Activated naive CD8-positive, alpha-beta T cell treated with anti-CD3 and anti-CD28 coated beads, Interleukin-2, amount 10 ng/mL, durations not matched to agents 7 days and 5 days (primary cell): ENCODE measurements around the gene TPO. TPM values are rescaled to one million over a fixed set of nuclear protein-coding genes. Genes with fewer than 3 reads are reported as not detected.
"Not testable (repeated sequence)": the region's sequence is repeated elsewhere in the genome, so short reads cannot be mapped to it uniquely, and the experiment has no call there.

Experiments used
- ATAC-seq: fragments of 150-1000 bp; cut with Tn5 transposase; one replicate; pipeline ENCODE4 v1.10.0; 2021; ENCODE audit warnings: low read depth, moderate library complexity
- POLR2A ChIA-PET: fragments of 350-600 bp; sonication (Branson Sonifier 250); formaldehyde crosslinking; loops from one replicate; lab custom pipeline; 2021; ENCODE audit warnings: antibody characterized with exemption; lab: Charles Lee
- DNase-seq: peaks from one replicate; pipeline ENCODE4 v3.0.0; 2021
- H3K27ac Mint-ChIP-seq: one replicate; pipeline ENCODE4 v1.8.0; 2022; ENCODE audit warnings: mild to moderate bottlenecking, mixed read lengths
- H3K27me3 Mint-ChIP-seq: one replicate; pipeline ENCODE4 v1.8.0; 2022; ENCODE audit warnings: mild to moderate bottlenecking, moderate library complexity, mixed read lengths
- H3K36me3 Mint-ChIP-seq: one replicate; pipeline ENCODE4 v1.8.0; 2021; ENCODE audit warnings: mild to moderate bottlenecking, mixed read lengths
- H3K4me1 Mint-ChIP-seq: one replicate; pipeline ENCODE4 v1.8.0; 2021; ENCODE audit warnings: mixed read lengths
- H3K4me3 Mint-ChIP-seq: one replicate; pipeline ENCODE4 v1.8.0; 2022; ENCODE audit warnings: mild to moderate bottlenecking, moderate library complexity, mixed read lengths
- H3K9me3 Mint-ChIP-seq: one replicate; pipeline ENCODE4 v1.8.0; 2021; ENCODE audit warnings: mixed read lengths
- total RNA-seq, 2 experiments: library from RNA; stranded (reverse); gene quantifications; one replicate each; pipeline ENCODE4 v1.2.3, GENCODE V29; 2021

The TPO gene
- total RNA-seq, 2 experiments from 2014 or later: not detected

- no peaks in the 10 kb centered on the region for H3K27me3 Mint-ChIP-seq
- peaks cover 8% of the 10 kb centered on the region for H3K4me1 Mint-ChIP-seq
- POLR2A ChIA-PET: no interaction called here
- ATAC-seq: no peak
- H3K36me3 Mint-ChIP-seq: no peaks in the 10 kb centered on the region
- H3K9me3 Mint-ChIP-seq: peaks cover 9% of the 10 kb centered on the region
- no peak overlapping the region for H3K4me3 Mint-ChIP-seq
- no peak overlapping the region for H3K27ac Mint-ChIP-seq
- DNase-seq: no peak
Observed at GRCh38 chr2:1563084-1563857, 150.0 kb downstream of the TPO start.

GRCh38 chr2:1563943-1564891 lies 151.0 kb downstream of the TPO start:
- Mint-ChIP-seq H3K36me3 (no peaks in the 10 kb centered on the region), H3K4me3 (no peak overlapping the region), H3K27me3 (no peaks in the 10 kb centered on the region), H3K4me1 (peaks cover 8% of the 10 kb centered on the region), H3K27ac (no peak overlapping the region), H3K9me3 (peaks cover 9% of the 10 kb centered on the region)
- ATAC-seq (peak; percentile 50), DNase-seq (no peak)
- POLR2A ChIA-PET: no interaction called here

GRCh38 chr2:1567556-1568344 lies 154.5 kb downstream of the TPO start:
- DNase-seq: no peak
- Mint-ChIP-seq H3K27ac (no peak overlapping the region), H3K4me3 (no peak overlapping the region), H3K9me3 (peaks cover 9% of the 10 kb centered on the region), H3K27me3 (no peaks in the 10 kb centered on the region), H3K36me3 (no peaks in the 10 kb centered on the region), H3K4me1 (peaks cover 8% of the 10 kb centered on the region)
- no peak for ATAC-seq
- POLR2A ChIA-PET: no interaction called here

GRCh38 chr2:1568345-1568668 lies 155.0 kb downstream of the TPO start:
- DNase-seq, H3K27me3 Mint-ChIP-seq, H3K9me3 Mint-ChIP-seq, H3K36me3 Mint-ChIP-seq, H3K4me1 Mint-ChIP-seq, POLR2A ChIA-PET, ATAC-seq, H3K4me3 Mint-ChIP-seq, H3K27ac Mint-ChIP-seq: not testable (repeated sequence)

- H3K9me3 Mint-ChIP-seq: peaks cover 9% of the 10 kb centered on the region
- POLR2A ChIA-PET: no interaction called here
- H3K27ac Mint-ChIP-seq: no peak overlapping the region
- ATAC-seq: no peak
- DNase-seq: no peak
- no peaks in the 10 kb centered on the region for H3K27me3 Mint-ChIP-seq
- H3K4me1 Mint-ChIP-seq: no peaks in the 10 kb centered on the region
- no peaks in the 10 kb centered on the region for H3K36me3 Mint-ChIP-seq
- H3K4me3 Mint-ChIP-seq: no peak overlapping the region
Observed at GRCh38 chr2:1569879-1570450, 156.7 kb downstream of the TPO start.

- POLR2A ChIA-PET: no interaction called here
- H3K27me3 Mint-ChIP-seq: peaks cover 2% of the 10 kb centered on the region
- H3K4me3 Mint-ChIP-seq: no peak overlapping the region
- H3K4me1 Mint-ChIP-seq: no peaks in the 10 kb centered on the region
- H3K36me3 Mint-ChIP-seq: no peaks in the 10 kb centered on the region
- H3K9me3 Mint-ChIP-seq: peaks cover 6% of the 10 kb centered on the region
- H3K27ac Mint-ChIP-seq: no peak overlapping the region
- no peak for DNase-seq
- no peak for ATAC-seq
Observed at GRCh38 chr2:1571477-1572417, 158.5 kb downstream of the TPO start.

- Mint-ChIP-seq H3K4me1 (no peaks in the 10 kb centered on the region), H3K36me3 (no peaks in the 10 kb centered on the region), H3K4me3 (no peak overlapping the region), H3K9me3 (no peaks in the 10 kb centered on the region), H3K27ac (no peak overlapping the region), H3K27me3 (peaks cover 4% of the 10 kb centered on the region)
- no peak for ATAC-seq
- POLR2A ChIA-PET: no interaction called here
- DNase-seq: no peak
Observed at GRCh38 chr2:1572638-1573037, 159.4 kb downstream of the TPO start.

GRCh38 chr2:1577846-1578245 lies 164.6 kb downstream of the TPO start:
- Mint-ChIP-seq H3K9me3 (no peaks in the 10 kb centered on the region), H3K4me3 (no peak overlapping the region), H3K4me1 (no peaks in the 10 kb centered on the region), H3K27ac (no peak overlapping the region), H3K36me3 (no peaks in the 10 kb centered on the region), H3K27me3 (peaks cover 4% of the 10 kb centered on the region)
- DNase-seq: no peak
- no peak for ATAC-seq
- POLR2A ChIA-PET: no interaction called here

GRCh38 chr2:1581257-1581964 lies 168.1 kb downstream of the TPO start:
- H3K9me3 Mint-ChIP-seq, ATAC-seq, H3K36me3 Mint-ChIP-seq, H3K4me1 Mint-ChIP-seq, H3K27ac Mint-ChIP-seq, H3K4me3 Mint-ChIP-seq, POLR2A ChIA-PET, H3K27me3 Mint-ChIP-seq: not testable (repeated sequence)
- peak; percentile 6 for DNase-seq

GRCh38 chr2:1581965-1582625 lies 168.8 kb downstream of the TPO start:
- H3K4me1 Mint-ChIP-seq: no peaks in the 10 kb centered on the region
- H3K9me3 Mint-ChIP-seq: no peaks in the 10 kb centered on the region
- H3K27ac Mint-ChIP-seq: no peak overlapping the region
- DNase-seq (no peak), ATAC-seq (no peak)
- POLR2A ChIA-PET: no interaction called here
- H3K27me3 Mint-ChIP-seq: peaks cover under 1% of the 10 kb centered on the region
- no peaks in the 10 kb centered on the region for H3K36me3 Mint-ChIP-seq
- no peak overlapping the region for H3K4me3 Mint-ChIP-seq

- Mint-ChIP-seq H3K27ac (no peak overlapping the region), H3K4me3 (no peak overlapping the region), H3K4me1 (no peaks in the 10 kb centered on the region), H3K27me3 (no peaks in the 10 kb centered on the region), H3K36me3 (no peaks in the 10 kb centered on the region), H3K9me3 (no peaks in the 10 kb centered on the region)
- ATAC-seq: no peak
- POLR2A ChIA-PET: no interaction called here
- DNase-seq: peak; percentile 10
Observed at GRCh38 chr2:1582891-1583341, 169.7 kb downstream of the TPO start.
